HG03354 (cell line): ENCODE results near the gene HTR4.
A peak's percentile ranks its signal among the peaks of the same experiment; 100 is the strongest.
"Not testable (repeated sequence)": the region's sequence is repeated elsewhere in the genome, so short reads cannot be mapped to it uniquely, and the experiment has no call there.

Source experiments
- ATAC-seq: cut with Tn5 transposase; IDR thresholded peaks from one replicate; pipeline ENCODE4 v1.9.1; 2021; ENCODE audit warnings: mild to moderate bottlenecking; ENCODE audit not compliant: unreplicated experiment, poor library complexity, severe bottlenecking

HTR4 gene

DNA sequence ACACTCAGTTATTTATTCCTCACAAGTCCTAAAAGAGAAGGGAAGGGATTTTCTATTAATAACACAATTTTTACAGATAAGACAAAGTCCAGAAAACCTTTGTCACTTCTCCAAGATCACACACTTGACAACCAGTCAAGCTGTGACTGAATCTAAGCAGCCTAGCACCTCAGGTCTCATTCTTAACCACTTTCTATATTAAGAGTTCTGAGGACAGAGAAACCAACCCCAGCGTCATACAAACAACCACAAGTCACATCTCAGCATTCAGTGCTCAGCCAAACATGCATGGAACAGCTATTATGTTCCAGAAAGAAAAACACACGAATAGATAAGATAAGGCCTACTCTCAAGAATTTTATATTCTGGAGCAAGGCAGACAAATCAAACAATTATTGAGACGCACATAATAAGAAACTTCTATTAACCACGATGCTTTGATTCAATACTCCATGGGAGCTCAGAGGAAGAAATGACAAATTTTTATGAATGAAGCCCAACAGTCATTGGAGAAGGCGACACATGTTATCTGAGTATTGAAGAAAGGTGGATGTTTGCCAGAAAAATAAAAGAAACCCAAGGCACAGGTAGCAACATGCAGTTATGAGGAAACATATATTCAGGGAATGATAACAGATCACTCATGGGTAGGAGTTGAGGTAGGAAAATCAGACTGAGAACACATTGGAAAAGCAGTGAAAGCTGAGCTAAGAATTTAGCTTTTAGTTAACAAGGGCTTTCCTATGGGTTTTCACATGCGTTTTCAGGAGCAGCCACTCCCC is 113.1 kb downstream of the HTR4 start:
- no peak for ATAC-seq

GRCh38 chr5:148540647-148541046 is 113.7 kb downstream of the HTR4 start:
- ATAC-seq, result no peak

DNA sequence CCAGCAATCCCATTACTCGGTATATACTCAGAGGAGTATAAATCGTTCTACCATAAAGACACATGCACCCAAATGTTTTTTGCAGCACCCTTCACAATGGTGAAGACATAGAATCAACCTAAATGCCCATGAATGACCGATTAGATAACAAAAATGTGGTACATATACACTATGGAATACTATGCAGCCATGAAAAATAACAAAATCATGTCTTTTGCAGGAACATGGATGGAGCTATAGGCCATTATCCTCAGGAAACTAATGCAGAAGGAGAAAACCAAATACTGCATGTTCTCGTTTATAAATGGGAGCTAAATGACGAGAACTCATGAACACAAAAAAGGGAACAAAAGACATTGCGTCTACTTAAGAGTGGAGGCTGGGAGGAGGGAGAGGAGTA is 114.5 kb downstream of the HTR4 start:
- no peak for ATAC-seq

DNA sequence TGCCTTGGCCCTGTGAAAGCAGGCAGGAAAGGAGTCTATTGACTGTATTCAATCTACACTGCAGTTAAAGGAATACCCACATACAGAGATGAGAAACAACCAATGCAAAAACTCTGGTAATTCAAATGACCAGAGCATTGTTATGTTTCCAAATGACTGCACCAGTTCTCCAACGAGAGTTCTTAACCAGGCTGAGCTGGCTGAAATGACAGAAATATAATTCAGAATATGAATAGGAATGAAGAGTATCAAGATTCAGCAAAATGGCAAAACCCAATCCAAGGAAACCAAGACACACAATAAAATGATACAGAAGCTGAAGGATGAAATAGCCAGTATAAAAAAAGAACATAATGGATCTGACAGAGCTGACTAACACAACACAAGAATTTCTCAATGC is 119.1 kb downstream of the HTR4 start:
- ATAC-seq, result no peak

DNA sequence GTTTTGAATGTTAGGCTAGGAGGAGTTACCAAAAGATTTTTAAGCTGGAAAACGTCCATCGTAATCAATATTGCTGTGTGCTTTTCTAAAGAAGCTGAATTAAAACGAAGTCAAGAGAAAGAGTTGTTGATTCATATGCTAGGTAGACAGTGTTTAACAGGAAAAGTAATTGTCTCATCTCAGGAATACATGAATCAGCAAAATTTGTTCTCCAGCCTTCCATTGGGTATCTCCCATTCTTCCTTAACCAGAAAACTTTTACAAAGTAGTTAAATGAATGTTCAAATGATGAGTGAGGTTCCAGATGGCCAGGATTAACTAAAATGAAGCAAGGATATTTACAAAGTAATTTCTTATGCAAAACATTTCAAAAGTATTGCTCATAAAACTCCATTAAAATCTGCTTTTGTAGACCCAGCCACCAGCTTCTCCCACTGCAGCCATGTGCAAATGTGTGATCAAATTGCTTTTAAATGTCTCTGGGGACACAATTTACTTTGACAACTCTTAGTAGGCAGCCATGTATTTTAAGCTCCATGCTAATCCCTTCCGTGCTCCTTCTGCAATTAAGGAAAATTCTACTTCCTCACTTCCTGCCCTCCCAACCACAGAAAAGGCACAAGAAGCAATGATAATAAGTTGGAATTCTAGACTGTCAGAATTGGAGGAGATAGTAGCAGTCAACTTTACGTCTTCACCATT is 121.2 kb downstream of the HTR4 start:
- no peak for ATAC-seq

DNA sequence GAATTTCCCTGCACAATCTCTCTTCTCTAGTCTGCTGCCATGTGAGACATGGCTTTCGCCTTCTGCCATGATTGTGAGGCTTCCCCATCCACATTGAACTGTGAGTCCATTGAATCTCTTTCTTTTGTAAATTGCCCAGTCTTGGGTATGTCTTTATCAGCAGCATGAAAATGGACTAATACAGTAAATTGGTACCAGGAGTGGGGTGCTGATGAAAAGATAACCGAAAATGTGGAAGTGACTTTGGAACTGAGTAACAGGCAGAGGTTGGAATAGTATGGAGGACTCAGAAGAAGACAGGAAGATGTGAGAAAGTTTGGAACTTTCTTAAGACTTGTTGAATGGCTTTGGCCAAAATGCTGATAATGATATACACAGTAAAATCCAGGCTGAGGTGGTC is 124.9 kb downstream of the HTR4 start:
- not testable (repeated sequence) for ATAC-seq

DNA sequence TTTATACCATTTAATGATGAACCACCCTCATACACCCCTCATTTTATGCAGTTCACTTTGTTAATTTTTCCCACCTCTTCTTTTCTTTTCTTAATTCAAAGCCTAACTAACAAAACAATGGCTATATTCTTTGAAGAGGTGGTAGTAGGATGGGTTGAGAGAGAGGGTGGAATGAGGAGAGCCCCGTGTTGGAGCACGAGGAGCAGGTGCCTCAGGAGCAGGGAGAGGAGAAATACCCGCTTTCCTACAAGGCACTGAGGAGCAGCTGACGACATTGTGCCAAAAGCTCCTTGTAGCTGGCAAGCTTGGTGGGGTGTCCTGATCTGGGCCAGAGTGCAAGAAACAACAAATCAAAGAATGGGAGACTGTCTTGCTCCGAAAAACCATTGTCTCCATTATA is 129.6 kb downstream of the HTR4 start:
- ATAC-seq, result no peak

GRCh38 chr5:148523139-148523538 is 131.2 kb downstream of the HTR4 start:
- ATAC-seq, result no peak

- ATAC-seq, result no peak
Measured at GRCh38 chr5:148515460-148515859, 138.9 kb downstream of the HTR4 start.

- no peak for ATAC-seq
Measured at GRCh38 chr5:148514344-148514743, 140.0 kb downstream of the HTR4 start.

DNA sequence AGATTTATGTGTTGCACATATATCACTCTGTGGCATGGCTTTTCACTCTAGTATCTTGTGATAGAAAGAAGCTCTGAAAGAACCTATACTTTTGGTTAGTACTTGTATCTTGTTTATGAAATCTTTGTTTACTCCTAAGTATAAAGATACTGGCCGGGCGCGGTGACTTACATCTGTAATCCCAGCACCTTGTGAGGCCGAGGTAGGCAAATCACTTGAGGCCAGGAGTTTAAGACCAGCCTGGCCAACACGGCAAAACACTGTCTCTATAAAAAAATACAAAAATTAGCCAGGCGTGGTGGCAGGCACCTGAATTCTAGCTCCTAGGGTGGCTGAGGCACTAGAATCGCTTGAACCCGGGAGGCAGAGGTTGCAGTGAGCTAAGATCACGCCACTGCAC is 141.8 kb downstream of the HTR4 start:
- no peak for ATAC-seq

- peak; percentile 98 for ATAC-seq
Measured at GRCh38 chr5:148511810-148512347, 142.4 kb downstream of the HTR4 start.

DNA sequence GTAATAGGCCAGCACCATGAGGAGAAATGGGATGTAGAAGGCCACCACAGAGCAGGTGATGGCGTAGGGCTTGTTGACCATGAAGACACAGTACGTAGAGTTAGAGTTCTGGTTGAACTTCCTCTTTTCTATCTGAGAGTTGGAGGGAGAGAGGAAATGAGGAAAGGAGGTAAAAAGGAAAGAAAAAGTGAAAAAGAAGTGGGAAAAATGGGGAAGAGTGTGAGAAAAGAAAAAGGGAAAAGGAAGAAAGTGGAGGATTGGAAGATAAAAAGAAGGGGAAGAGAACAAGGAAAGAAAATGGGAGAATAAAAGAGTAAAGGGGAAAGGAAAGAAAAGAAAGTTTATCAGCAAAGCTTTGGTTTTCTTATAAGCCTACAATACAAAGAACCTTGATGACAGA is 144.4 kb downstream of the HTR4 start:
- ATAC-seq, result no peak

DNA sequence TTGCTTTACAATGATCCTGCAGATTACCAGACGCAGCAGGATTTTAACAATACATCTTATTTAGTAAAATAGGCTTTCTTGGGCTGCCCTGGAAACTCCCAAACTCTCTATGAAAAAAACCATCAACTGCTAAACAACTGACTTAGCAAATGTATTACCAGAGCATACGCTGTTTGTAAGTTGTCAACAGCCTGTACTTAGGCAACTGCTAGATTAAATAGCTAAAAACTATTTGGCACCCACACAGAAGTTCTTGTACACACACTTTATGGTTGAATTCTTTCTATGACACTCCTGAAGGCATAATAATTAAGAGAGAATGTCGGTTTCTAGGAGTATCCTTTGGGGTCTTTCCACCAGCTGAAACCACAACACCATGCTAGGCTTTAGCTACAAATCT is 146.7 kb downstream of the HTR4 start:
- no peak for ATAC-seq

DNA sequence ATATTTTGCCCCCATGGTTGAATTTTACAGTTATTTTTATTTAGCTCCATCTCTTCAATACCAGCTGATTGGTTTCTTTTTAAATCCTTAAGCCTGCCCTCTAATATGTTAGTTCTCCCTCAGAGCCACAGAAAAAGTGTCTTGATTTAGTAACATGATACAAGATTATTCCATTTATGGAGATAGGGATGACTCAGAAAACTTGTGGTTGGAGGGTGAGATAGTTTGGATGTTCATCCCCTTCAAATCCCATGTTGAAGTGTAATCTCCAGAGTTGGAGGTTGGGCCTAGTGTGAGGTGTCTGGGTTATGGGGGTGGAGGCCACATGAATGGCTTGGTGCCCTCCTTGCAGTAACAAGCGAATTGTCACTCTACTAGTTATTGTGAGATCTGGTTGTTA is 154.9 kb downstream of the HTR4 start:
- no peak for ATAC-seq

GRCh38 chr5:148497757-148498156 is 156.6 kb downstream of the HTR4 start:
- ATAC-seq, result no peak

DNA sequence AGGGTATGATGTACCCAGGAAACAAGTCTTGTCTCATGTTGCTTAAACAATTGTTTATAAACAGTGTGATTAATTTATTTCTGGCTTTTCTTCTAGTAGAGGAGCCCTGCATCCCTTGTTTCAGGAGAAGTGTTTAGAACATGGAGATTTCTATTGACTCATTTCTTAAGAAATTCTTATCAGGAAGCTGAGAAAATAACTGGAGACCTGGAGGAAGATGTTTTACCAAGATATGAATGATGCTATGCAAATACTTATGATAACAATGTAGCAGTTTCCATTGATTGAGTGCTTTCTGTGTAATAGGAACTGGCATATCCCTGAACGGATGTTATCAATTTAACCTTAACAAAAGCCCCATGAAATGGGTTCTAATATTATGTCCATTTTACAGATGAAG is 162.0 kb downstream of the HTR4 start:
- no peak for ATAC-seq

GRCh38 chr5:148491793-148492184 is 162.5 kb downstream of the HTR4 start:
- no peak for ATAC-seq

- ATAC-seq, result no peak
Measured at GRCh38 chr5:148491015-148491792, 163.1 kb downstream of the HTR4 start.

- ATAC-seq, result no peak
Measured at GRCh38 chr5:148488757-148489156, 165.6 kb downstream of the HTR4 start.
